HG03378 (cell line): Measurements from ENCODE around the gene PRDM10.

ENCODE experiments used
- ATAC-seq: cut with Tn5 transposase; IDR thresholded peaks from one replicate; pipeline ENCODE4 v1.9.1; 2021; ENCODE audit warnings: mild to moderate bottlenecking, moderate library complexity; ENCODE audit not compliant: unreplicated experiment

PRDM10 gene

DNA sequence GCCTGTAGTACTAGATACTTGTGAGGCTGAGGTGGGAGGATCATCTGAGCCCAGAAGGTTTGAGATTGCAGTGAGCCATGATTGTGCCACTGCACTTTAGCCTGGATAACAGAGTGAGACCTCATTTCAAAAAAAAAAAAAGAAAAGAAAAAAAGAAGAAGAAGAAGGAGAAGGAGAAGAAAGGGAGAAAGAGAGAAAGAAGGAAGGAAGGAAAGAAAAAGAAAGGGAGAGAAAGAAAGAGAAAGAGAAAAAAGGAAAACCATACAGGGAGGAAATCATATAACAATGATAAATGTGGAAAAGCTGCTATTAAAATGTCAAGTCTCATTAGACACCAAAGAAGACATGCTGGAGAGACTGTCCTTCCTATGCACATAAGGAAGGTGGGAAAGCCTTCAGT lies 5.7 kb upstream of the PRDM10 start:
- no peak for ATAC-seq

DNA sequence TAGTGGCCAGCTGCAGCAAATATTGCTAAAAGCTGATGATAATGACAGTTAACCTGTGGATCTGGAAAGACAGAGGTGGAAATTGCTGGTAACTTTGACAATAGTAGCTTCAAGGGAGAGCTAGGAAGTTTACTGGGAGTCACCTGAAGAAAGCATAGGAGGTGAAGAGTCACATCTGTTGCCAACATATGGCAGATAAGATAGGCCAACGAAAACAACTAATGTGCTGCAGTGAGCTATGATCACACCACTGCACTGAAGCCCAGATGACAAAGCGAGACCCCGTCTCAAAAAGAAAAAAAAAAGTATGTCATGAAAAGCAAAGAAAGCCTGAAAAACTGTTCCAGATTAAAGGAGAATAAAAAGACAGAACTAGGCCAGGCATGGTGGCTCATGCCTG lies 4.3 kb upstream of the PRDM10 start:
- ATAC-seq: no peak

DNA sequence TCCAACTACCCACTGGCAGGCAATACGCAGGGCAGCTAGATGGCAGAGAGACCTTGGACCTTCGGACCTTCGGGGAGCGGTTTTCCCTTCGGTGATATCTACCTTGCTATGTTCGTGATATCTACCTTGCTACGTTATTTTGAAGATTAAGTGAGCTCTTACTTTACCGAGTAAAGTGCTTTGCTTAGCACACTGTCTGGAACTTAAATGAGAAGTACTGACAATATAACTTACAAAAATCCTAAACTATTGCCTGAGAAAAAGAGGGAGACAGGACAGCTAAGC lies 1.0 kb upstream of the PRDM10 start:
- ATAC-seq: no peak

DNA sequence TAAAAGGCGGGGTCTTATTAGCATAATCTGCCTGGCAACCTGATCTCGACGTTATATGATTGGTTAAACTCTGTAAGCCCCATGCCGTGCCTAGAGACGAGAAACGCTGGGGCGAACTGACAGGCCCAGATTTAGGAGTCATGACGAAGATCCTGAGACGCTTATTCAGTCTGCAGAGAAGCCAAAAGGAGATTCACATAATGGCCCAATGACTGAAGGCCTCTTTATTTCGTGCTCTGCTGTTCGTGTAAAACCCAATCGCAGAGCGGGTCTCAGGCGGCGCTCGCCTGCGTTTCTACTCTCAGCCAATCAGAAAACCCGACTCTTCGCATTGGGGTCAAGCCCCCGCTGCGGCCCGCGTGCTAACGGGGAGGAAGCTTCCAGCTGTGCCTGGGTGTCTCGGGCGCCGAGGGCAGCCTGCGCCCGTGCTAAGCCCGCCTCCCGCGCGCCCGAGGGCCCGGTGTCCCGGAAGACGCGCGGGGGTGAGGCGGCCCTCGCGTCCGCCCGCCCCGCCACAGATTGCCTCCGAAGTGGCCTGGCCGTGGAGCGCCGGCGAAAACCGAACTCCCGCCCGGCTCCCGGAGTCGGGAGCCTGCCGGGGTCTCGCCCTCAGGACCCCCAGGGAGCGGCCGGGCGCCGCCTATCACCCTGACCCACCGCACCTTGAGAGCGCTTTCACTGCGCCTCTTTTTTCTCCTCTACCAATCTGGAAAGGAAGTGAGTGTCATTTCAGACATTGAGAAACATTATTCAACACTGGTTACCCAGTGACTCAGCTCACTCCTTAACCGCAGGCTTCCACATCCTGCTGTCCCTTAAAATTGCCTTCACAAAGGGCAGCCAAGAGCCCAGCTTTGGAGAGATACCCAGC lies 446 bp upstream of the PRDM10 start:
- ATAC-seq: peak; percentile 89

DNA sequence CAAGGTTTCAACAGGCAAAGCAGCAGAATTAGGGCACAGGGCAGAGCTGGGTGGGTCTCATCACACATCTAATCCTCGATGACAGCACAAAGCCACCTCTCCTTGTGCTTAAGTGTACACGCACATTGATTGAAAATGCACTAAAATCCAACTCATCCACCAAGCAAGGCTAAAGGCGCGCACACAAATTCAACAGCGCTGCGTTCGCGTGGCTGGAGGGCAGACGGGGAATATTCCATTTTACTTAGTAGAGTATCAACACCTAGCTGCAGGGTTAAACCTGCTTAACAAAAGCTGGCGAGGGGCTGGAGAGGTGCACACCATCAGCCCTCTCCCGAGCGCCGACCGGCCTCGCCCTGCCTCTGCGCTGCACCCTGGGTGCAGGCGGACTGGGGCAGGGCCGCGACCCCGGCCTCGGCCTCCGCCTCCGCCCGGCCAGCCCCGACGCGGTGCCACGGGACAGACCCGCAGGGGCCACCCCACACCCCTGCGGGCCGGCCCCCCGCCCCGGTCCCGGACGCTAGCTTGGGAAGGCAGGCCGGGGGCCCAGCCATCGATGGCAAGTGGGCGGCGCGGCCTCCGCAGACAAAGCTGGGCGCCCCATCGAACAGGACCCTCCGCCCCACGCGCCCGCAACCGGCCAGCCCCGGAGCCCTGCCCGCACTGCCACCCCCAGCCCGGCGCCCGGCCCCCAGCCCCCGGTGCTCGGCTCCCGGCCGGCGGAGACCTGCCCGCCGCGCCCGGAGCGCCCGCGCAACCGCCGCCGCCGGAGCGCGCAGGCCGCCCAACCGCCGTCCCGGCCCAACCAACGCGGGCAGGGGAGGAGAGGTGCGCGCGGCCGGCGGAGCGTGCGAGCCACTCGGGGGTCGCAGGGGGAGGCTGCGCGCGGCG lies 929 bp downstream of the PRDM10 start:
- peak; percentile 1 for ATAC-seq

DNA sequence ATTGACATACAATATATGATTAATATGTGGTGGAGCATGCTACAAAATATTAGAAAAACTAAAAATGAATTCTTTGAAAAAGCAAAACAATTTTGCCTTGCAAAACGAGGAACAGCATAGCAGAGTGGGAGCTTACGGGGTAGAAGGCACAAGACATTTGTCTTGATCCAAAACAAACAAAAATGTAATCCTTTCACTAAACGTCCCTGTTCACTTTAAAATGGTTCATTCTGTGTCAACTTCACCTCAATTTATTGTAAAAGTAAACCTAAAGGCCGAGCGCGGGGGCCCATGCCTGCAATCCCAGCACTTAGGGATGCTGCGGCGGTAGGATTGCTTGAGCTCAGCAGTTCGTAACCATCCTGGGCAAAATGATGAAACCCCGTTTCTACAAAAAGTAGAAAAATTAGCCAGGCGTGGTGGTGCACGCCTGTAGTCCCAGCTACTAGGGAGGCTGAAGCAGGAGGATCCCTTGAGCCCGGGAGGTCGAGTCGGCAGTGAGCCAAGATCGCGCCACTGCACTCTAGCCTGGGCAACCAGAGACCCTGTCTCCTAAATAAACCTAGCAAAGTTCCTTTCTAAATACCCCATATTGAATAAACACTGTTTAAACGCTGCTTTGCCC lies 2.0 kb downstream of the PRDM10 start:
- no peak for ATAC-seq

DNA sequence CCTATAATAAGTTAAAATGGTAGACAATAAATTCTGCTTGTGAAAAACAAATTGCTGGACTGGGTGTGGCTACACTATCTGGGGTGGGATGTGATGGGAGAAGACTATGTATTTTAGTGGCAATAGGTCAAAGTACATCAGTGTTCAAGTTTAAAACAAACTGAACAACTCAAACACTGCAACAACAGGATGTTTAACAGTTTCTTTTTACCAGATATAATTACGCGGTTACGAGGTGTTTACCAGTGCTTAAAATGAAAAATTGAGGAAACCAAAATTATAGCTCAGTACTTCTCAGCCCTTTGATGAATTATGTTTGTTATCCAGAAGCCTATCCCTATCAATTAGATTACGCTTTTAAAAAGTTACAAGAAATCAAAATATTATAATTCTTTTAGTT lies 3.2 kb downstream of the PRDM10 start:
- ATAC-seq: no peak

DNA sequence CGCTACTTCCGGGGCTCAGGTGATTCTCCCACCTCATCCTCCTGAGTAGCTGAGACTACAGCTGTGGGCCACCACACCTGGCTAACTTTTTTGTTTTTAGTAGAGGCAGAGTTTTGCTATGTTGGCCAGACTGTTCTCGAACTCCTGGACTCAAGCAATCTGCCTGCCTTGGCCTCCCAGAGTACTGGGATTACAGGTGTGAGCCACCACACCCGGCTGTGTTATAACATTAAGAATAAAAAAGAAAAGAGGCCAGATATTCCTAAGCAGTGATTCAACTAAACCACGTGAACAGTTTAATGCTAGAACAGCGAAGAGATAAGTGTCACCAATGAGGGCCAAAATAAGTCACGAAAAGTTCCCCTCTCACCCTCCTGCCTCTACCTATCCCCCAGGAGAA lies 3.7 kb downstream of the PRDM10 start:
- no peak for ATAC-seq

DNA sequence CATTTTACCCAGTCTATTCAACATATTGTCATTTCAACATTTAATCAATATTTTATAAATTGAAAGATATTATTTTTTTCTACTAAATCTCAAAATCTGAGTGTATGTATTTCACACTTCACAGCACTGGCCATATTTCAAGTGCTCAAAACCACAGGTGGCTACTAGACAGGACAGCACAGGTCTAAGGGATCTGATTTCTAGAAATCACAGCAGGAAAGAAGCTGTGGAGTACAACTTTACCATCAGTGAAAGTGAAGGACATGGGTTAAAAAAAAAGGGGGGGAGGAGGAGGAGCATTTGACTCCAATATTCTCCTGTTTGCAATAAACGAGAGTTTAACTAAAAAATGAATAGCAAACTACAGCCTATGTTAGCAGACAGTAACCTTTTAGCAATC lies 4.5 kb downstream of the PRDM10 start:
- no peak for ATAC-seq

DNA sequence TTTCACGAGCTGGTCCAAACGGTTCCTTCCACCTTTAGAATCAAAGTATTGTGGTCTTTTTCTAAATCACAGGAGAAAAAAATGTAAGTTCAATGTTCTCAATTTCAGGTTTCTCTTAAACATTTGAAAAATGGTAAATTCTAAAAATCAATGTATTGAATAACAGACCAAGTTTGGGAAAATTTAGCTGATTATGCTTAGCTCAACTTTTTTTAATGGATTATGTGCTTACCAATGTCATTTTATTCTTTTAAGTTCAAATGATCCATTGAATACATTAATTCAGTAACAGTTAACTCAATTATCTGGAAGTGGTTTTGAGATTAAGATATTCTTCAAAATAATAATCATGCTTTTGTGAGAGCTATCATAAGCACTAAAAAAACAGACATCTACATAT lies 5.1 kb downstream of the PRDM10 start:
- no peak for ATAC-seq

DNA sequence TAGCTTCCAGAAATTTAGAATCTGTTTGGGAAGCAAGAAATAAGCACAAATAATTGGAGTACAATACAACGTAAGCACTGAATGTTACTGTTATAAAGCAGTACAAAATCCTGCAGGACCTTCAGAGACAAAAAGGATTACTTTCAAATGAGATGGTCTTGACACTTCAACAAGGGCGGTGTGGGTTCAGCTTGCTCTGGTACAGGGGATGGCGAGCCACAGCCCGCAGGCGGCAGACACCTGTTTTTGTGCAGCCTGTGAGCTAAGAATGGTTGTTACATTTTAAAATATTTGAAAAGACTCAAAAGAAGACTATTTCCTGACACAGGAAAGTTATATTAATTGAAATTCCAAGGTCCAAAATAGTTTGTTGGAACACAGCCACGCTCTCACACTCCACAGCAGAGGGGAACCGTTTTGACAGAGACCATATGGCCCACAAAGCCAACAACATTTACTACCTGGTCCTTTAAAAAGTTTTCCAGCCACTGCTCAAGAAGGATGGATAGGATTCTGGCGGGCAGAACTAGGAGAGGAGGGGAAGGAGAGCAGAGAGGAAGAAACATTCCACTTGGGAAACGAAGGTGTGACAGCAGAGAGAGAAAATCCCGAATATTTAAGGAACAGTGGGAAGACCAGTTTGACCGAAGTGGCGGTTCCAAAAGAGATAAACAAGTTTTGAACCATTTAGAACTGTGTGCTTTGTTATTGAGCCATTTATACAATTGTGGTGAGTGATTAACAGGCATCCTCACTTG lies 6.3 kb downstream of the PRDM10 start:
- no peak for ATAC-seq

DNA sequence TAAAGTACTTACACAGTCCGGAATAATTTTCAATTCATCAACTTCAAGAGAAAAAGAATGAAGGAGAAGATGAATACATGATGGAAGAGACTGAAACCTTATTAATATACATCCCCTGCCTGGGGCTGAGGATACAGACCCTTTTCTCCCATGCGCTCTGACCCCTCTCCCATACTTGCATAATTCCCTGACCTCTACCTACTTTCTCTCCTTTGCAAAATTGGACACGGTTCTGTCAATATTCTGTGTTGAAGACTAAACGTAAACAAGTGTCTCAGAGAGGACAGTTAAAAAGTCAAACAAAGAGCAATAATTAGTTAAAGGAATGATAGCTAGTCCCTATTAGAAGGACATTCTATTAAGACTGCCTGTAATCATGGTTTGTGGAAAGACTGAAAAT lies 7.5 kb downstream of the PRDM10 start:
- ATAC-seq: no peak

DNA sequence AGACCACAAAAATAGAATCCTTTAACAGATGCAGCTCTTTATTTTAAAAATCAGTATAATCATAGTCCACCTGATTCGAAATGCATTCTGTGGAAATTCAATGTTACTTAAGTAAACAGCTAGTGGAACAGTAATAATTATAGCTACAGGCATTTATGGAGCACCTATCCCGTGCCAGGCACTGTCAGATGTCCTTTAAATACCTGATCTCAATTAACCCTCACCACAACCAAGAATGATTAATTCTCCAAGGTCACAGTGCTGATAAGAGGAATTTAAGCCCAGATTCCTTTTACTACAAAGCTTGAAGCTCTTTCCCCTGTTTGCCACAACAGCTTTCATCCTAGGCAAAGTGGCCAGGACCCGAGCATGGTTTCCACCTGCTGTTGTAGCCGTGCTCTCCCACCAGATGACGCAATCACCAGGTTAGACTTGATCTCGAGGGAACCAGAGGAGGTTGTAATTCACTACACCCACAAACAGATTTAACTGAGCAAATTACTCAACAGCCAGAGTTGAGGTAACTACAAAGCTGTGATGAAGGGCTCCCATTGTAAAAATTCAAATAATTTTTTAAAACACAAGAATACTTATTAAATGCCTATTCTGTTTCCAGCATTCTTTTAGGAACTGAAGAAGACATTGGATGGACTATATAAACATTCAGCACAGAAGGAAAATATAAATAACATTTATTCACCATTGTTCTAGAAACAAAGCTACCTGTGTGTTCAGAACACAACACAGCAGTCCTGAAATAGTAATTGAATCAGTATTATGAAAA lies 10.3 kb downstream of the PRDM10 start:
- ATAC-seq: peak; percentile 86

DNA sequence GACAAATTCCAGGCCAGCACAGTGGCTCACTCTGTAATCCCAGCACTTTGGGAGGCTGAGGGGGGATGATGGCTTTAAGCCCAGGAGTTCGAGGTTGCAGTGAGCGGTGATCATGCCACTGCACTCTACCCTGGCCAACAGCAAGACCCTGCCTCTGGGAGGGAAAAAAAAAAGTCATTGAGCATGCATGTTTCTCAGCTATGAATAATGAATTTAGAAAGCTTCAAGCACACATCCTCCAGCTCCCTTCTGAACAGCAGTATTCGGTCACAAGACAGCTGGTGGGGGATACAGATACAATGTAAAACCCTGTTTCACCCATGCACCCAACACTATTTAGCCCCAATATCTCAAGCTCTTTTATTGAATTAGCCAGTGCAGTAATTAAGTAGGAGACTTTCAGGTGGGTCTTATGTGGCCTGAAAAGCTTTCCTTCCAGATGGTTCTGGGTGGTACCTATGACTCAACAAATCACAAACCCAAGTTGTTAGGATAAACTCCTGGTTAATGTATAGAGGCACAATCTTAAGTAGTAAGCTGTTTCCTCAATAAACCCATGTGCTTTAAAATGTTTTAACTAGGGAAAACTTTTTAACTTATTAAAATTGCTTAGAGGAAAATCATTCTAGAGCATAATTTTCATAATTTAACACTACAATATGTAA lies 13.4 kb downstream of the PRDM10 start:
- ATAC-seq: no peak

DNA sequence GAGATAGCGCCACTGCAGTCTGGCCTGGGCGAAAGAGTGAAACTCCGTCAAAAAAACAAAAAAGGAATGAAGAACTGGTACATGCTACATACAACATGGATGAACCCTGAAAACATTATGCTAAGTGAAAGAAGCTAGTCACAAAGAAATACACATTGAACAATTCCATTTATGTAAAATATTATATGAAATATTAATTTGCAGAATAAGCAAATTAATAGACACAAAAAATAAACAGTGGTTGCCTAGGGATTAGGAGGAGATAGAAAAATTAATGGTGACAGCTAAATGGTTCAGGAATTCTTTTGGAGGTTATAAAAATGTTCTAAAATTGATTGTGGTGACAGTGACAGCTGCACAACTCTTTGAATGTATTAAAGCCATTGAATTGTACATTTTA lies 14.7 kb downstream of the PRDM10 start:
- no peak for ATAC-seq

DNA sequence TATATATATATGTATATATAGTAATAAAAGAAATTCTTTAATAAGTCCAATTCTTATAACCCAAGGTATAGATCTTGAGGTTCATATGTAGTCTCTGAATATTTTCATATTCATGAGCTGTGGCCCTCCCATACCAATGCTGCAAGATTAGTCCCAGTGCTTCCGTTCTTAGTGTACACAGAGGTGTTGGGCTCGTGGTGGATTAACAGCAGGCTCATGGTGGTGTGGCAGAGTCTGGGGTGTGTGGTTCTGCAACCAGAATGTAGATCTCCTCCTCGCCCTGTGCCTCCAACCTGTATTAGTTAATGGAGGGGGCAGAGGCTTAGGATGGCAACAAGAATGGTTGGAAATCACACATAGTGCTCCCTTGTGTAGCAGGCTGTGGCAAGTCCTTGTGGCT lies 16.8 kb downstream of the PRDM10 start:
- no peak for ATAC-seq

DNA sequence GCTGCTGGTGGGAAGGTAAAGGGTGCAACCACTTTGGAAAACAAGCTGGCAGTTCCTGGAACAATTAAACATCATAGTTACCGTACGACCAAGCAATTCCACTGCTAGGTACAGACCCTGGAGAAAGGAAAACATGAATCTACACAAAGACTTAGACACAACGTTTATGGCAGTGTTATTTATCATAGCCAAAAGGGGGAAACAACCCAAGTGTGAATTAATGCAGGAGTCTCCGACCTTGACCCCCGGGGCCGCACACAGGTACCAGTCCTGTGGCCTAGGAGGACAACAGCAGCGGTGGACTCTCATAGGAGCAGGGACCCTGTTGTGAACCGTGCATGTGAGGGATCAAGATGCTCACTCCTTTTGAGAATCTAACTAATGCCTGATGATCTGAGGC lies 22.5 kb downstream of the PRDM10 start:
- ATAC-seq: no peak

DNA sequence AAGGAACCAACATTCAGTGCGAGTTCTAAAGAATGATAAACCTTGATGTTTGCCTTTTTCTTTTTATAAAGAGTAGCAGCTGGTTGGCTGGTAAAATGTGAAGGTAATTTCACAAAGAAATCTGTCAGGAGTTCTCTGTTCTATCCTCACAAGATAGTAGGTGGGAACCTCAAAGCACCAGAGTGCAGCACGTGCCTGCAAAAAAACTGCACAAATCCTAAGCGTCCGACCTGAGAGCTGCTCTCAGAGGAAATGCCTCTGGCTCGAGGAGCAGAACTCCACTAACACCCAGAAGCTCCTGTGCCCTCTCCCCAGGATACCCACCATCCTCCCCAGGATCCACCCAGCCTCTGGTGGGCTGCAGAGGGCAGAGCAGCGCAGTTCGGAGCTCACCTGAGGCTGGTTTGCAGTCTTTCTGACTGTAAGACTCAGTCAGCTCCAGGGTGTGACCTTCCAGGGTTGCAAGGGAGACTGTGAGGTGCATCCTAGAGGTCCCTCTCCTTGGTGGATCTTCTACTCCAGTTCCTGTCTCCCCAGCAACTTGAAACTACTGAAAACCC lies 23.5 kb downstream of the PRDM10 start:
- no peak for ATAC-seq

DNA sequence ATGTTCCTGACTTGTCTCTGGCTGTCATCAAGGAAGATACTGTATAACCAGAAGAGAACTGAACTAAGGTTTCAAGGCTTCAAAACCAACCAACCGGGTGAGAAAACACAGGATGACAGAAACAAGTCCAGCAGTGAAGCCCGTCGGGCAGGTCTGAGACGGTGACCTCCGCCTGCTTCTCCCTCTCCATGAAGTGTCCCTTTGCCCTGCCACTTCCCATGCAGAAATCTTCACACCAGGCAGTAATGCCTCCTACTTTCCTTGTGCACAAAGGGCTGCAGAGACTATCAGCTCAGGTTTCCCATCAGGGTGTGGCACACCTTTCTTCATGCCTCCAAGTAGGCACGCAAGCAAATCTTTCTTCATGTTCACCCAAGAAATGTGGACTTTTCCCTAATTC lies 24.2 kb downstream of the PRDM10 start:
- ATAC-seq: no peak

DNA sequence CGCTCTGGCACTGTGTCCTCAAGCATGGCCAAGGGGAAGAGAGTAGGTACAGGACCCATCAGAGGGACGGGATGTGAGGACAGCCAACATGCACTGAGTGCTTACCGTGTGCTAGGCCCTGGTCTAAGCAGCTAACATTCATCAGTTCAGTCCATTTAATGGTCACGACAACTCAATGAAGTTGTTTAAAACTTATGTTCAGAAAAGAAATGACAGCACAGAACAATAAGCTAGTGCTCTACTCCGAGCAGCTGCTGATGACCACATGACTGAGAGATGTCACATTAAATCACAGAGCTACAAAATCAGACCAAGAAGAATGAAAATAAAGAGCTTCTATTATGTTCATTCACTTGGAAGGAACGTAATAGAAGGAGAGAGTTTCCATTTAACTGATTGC lies 26.3 kb downstream of the PRDM10 start:
- ATAC-seq: no peak
